AG09319 (cell line): ENCODE data around the gene SLC44A1.

ENCODE experiments used
- DNase-seq: peaks from one replicate; pipeline ENCODE4 v3.0.0-alpha.2; 2010; ENCODE audit warnings: low read depth; ENCODE audit errors: extremely low read depth
- CTCF ChIP-seq: IDR thresholded peaks from 2 replicates; pipeline ENCODE4 v1.5.1; 2011; ENCODE audit warnings: low read depth, mild to moderate bottlenecking, inconsistent platforms, low read length, moderate library complexity

SLC44A1 gene

DNA sequence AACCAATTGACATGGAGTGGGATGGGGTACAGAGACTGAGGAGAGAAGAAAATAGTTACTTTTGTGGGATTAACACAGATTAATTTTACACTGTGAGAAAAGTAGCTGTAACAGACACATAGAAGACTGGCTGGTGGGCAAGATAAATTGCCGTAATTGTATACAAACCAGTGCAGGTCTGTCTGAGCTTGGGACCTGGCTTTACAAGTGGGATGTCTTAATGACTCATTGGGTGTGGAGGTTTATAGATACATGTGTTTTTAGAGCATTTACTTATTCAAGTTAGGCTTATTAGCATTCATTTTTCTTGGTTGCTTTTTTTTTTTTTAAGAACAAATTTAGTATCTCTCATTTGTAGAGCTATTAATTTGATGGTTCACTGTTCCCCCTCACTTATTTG lies 37.5 kb downstream of the SLC44A1 start:
- no peak for TF ChIP-seq CTCF
- no peak for DNase-seq

GRCh38 chr9:105282870-105283621 lies 38.6 kb downstream of the SLC44A1 start:
- no peak for TF ChIP-seq CTCF
- DNase-seq, result no peak

DNA sequence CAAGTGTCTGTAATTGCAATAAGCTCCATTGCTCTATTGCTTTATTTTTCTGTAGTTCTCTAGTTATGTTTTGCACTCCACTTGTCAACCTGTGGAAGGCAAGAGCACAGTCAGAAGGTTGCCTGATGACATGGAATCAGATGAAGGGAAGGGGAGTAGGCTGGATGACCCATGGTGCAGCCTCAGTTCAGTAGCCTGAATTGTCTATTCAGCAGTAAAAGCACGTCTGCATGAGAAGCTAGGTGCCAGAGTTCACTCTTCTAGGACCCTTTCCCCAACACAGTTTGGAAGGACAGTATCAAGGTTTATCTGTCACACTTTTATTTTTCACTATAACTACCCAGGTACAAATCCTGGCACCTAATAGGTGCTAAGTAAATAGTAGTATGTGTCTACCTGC lies 39.3 kb downstream of the SLC44A1 start:
- no peak for DNase-seq
- TF ChIP-seq CTCF, result no peak

DNA sequence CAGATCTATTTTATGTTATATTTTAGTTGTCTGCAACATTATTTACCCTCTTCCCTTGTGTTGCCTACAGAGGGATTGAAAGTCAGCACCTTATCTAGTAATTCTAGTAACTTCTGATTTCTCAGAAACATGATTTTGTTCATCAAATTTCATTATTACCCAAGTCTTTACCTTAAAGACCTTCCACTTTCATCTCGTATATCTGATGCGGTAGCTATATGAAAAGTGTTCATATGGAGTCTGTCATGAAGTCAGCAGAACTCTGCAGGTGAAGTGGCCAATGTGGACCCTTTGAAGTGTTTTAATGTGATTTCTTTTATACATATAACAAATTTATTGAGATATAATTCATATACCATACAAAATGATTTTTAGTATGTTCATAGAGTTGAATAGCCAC lies 40.0 kb downstream of the SLC44A1 start:
- TF ChIP-seq CTCF, result no peak
- no peak for DNase-seq

GRCh38 chr9:105286098-105286497 lies 41.6 kb downstream of the SLC44A1 start:
- DNase-seq, result no peak
- no peak for TF ChIP-seq CTCF

GRCh38 chr9:105289305-105289704 lies 44.9 kb downstream of the SLC44A1 start:
- no peak for DNase-seq
- no peak for TF ChIP-seq CTCF

- DNase-seq, result no peak
- no peak for TF ChIP-seq CTCF
Measured at GRCh38 chr9:105290418-105290817, 46.0 kb downstream of the SLC44A1 start.
